Neuron (in vitro differentiated cells): ENCODE results near the gene SELENOS.

Experiments
- H2AFZ ChIP-seq: one replicate; pipeline ENCODE4 v1.6.1; 2013; ENCODE audit warnings: low read depth, mild to moderate bottlenecking, inconsistent platforms, low read length, moderate library complexity
- H3K27me3 ChIP-seq: one replicate; pipeline ENCODE4 v1.6.1; 2013; ENCODE audit warnings: low read length; ENCODE audit not compliant: insufficient read depth
- H3K36me3 ChIP-seq: one replicate; pipeline ENCODE4 v1.6.1; 2013; ENCODE audit warnings: low read length; ENCODE audit not compliant: insufficient read depth
- H3K4me1 ChIP-seq: one replicate; pipeline ENCODE4 v1.6.1; 2013; ENCODE audit warnings: low read length; ENCODE audit not compliant: insufficient read depth
- H3K4me3 ChIP-seq: 2 replicates; pipeline ENCODE4 v1.5.1; 2013; ENCODE audit warnings: mild to moderate bottlenecking, low read length, moderate library complexity
- H3K9me3 ChIP-seq: one replicate; pipeline ENCODE4 v1.6.1; 2013; ENCODE audit warnings: low read length

SELENOS gene, protein sequence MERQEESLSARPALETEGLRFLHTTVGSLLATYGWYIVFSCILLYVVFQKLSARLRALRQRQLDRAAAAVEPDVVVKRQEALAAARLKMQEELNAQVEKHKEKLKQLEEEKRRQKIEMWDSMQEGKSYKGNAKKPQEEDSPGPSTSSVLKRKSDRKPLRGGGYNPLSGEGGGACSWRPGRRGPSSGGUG

DNA sequence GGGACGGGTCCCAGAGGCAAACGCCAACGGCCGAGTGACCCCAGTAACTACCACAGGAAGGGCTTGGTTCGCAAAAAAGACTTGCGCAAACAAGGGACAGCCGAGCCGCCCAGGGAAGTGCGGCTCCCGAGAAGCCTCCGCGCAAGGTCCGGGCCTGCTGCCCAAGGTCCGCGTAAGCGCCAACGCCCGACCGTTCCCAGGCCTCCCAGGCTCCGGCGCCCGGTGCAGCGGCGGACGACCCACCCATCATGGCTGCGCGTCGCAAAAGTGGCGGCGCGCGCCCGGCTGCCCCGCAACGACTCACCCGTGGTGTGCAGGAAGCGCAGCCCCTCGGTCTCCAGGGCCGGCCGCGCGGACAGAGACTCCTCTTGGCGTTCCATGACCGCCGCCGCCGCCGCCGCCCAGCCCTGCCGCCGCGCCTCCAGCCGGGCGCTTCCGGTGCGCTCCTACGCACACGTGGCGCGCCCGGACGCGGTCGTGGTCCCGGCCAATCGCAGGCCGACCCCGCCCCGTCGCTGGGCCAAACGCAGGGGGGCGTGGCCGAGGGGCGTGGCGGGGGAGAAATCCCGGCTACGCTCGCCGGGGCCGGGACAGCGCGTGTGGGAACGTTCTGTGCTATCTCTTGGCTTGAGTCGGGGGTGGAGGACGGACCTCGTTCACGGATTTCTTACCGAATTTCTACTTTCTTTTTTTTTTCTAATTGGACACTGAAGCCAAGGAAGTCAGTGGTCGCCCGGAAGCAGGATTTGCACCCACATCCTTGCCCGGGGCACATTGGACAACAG is at the start of gene SELENOS:
Gene SELENOS (minus strand): TSS at position 448 of the 785 bp plus-strand sequence. CDS start 68 bp downstream, at position 380.
- Histone ChIP-seq H3K27me3 (no peaks in the 10 kb centered on the region), H3K36me3 (peaks cover 48% of the 10 kb centered on the region), H2AFZ (peak within 1 kb of the TSS; percentile 90), H3K4me1 (peaks cover 15% of the 10 kb centered on the region), H3K4me3 (peak within 1 kb of the TSS; percentile 92), H3K9me3 (no peaks in the 10 kb centered on the region)

DNA sequence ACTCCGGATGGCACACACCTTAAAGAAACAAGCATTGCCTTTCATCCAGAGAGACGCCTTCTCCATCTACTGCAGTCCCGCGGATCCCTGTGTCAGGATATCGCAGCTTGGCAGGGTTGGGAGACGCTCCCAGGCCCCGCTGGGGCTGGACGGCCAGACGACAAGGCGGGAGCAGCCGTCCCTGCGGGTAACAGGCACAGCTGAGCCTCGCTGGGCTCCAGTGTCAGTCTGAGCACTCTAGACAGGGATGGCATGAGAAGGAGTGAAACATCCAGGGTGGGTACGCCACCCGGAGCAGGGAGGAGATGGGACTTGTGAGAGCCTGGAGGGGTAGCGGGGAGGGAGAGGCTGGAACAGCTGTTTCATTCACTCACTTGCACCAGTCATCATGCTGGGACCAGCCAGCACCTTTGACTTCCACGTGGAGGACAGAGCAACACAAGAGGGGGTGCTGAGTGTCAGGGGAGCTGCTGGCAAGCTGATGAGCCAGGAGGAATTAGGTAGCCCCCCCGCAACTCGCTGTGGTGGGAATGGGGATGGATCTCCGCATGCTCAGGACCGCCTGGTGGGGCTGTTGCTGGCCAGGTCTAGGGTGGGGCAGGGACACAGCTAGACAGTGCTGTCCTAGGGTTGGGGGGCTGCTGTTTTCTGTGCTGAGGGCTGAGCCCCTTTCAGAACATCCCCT is 49.3 kb upstream of the SELENOS start:
- H3K36me3 ChIP-seq: no peaks in the 10 kb centered on the region
- no peak overlapping the region for H3K4me3 ChIP-seq
- no peaks in the 10 kb centered on the region for H3K4me1 ChIP-seq
- H2AFZ ChIP-seq: no peak overlapping the region
- peaks cover 2% of the 10 kb centered on the region for H3K27me3 ChIP-seq
- H3K9me3 ChIP-seq: no peaks in the 10 kb centered on the region

DNA sequence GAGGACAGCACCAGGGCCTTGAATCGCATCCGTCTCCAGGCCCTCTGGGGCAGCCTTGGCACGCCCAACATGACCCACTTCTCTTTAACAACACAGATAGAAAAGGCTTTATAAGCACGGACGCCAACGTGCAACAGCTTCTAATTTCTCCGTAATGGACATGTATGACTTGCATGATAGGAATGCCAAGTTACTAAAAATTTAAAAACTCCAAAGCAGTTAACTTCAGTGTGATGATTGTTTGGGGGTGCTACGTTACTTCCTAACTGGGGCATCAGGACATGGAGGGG is 48.7 kb upstream of the SELENOS start:
- H3K4me3 ChIP-seq: no peak overlapping the region
- no peaks in the 10 kb centered on the region for H3K36me3 ChIP-seq
- no peaks in the 10 kb centered on the region for H3K27me3 ChIP-seq
- H2AFZ ChIP-seq: no peak overlapping the region
- no peaks in the 10 kb centered on the region for H3K9me3 ChIP-seq
- H3K4me1 ChIP-seq: no peaks in the 10 kb centered on the region

DNA sequence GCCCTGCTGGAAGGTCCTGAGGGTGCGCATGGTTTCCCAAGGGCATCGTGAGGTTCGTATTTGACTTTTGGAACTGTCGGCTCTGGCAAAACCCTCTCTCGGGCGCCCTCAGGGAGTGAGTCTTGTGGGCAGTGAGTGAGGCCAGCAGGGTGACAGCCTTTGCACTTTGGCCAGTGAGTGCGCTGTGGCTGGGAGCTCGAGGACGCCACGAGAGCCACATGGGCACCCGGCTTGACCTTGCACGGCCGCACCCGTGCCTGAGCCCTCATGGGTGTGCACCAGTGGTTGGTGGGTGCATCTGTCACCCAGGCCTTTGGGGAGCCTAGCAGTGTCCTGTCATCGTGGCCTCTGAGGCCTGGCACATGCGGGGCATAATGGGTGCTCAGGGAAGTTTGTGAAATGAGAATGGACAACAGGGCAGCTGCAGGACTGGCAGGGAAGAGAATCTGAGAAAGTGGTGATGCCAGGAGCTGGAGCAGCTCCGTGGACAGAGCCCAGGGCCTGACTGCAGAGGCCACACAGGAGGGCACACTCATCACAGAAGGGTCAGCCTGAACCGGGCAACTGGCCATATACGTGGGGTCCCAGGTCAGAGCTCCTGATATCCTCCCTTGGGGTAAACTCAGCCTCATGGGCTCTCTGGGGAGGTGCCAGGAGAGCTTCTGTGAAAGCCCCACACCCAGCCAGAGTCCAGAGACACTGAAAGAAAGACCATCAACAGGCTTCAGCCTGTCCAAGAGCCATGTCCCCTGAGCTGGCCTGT is 48.2 kb upstream of the SELENOS start:
- Histone ChIP-seq H3K4me3 (no peak overlapping the region), H2AFZ (no peak overlapping the region), H3K4me1 (no peaks in the 10 kb centered on the region), H3K27me3 (no peaks in the 10 kb centered on the region), H3K9me3 (no peaks in the 10 kb centered on the region), H3K36me3 (no peaks in the 10 kb centered on the region)

DNA sequence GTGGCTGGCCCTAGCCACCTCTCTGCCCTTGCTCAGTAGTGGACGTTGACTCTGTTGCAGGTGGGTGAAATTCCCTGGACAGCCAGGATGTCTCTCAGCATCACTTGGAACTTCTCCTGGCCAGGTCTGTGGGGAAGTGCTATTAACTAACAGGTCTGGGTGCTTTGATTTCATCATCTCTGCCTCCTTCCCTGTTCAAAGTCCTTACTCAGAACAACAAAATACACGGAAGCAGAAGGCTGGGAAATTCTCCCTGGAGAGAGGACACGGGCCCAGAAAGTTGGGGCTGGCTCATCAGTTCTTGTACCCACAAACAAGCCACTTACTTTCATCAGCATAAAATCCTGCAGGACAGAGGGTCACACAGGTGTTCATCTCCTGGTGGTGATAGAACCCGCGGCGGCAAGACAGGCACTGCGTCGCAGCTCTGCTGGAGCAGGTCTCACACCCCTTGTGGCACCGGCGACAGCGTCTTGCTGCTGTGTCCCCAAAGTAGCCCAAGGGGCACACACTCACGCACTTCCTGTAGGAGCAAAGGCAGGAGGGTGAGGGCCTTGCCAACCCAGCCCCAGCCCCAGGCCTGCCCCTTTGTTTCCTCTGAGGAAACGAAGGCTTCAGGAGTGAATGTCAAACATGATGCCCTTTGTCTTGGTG is 47.4 kb upstream of the SELENOS start:
- Histone ChIP-seq H2AFZ (no peak overlapping the region), H3K27me3 (no peaks in the 10 kb centered on the region), H3K36me3 (no peaks in the 10 kb centered on the region), H3K4me3 (no peak overlapping the region), H3K4me1 (no peaks in the 10 kb centered on the region), H3K9me3 (no peaks in the 10 kb centered on the region)

DNA sequence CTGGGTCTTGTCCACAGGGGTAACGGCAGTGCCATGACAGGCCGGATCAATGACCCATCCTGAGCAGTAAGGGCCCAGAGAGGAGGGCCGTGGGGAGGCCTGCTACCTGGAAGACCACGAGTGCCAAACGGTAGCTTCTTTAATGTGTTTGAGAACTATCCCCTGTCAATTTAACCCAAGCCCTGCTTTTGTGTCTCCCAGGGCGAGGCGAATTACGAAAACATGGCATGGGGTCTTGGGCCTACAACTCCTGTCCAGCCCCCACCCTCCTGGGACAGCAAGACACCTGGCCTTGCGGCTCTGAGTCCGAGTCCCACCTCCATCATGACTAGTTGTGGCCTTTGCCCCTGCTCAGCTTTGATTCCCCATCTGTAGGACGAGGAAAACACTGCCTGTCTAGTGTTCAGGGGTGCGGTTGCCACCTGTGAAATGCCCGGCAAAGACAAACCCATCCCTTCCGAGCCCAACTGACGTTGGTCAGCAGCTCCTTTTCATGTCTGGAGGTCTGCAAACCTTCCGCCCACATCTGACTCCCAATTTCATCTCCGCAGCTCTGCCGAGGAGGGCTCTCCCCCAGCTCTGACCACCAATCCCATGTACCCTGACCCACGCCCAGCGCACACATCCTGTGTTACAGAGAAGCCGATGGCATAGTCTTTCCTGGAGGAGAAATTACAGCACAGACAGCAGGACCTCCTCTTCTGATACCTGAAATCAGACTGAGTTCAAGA is 46.7 kb upstream of the SELENOS start:
- Histone ChIP-seq H3K4me3 (no peak overlapping the region), H3K4me1 (no peaks in the 10 kb centered on the region), H3K9me3 (no peaks in the 10 kb centered on the region), H3K36me3 (no peaks in the 10 kb centered on the region), H2AFZ (no peak overlapping the region), H3K27me3 (no peaks in the 10 kb centered on the region)

DNA sequence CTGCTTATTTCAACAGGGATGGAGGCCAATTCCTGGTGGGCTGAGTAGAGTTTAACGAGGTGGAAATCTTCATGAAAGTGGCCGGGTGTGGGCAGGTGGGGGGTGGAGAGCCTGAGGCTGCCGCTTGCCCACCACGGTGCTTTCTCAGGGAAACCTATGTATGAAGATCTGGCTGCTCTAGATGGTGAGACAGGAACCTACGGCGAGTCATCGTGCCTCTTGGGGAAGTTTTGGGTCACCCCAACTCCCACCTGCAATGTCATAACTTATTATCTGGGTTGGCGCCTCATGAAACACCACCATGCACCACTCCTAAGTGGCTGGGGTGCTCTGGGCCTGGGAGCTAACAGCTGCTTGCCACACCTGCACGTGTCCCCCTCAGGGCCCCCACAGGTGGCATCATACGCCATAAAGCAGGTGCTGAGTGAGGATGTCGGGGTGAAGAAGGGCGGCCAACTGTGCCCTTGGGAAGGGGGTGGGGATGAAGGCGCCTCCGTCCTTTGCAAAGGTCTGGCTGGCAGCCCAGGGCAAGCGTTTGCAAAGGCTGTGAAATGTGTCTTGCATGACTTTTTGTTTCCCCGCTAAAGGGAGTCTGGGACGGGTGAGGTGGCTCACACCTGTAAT is 45.7 kb upstream of the SELENOS start:
- Histone ChIP-seq H3K27me3 (no peaks in the 10 kb centered on the region), H3K4me1 (no peaks in the 10 kb centered on the region), H3K4me3 (no peak overlapping the region), H3K36me3 (no peaks in the 10 kb centered on the region), H2AFZ (no peak overlapping the region), H3K9me3 (no peaks in the 10 kb centered on the region)

DNA sequence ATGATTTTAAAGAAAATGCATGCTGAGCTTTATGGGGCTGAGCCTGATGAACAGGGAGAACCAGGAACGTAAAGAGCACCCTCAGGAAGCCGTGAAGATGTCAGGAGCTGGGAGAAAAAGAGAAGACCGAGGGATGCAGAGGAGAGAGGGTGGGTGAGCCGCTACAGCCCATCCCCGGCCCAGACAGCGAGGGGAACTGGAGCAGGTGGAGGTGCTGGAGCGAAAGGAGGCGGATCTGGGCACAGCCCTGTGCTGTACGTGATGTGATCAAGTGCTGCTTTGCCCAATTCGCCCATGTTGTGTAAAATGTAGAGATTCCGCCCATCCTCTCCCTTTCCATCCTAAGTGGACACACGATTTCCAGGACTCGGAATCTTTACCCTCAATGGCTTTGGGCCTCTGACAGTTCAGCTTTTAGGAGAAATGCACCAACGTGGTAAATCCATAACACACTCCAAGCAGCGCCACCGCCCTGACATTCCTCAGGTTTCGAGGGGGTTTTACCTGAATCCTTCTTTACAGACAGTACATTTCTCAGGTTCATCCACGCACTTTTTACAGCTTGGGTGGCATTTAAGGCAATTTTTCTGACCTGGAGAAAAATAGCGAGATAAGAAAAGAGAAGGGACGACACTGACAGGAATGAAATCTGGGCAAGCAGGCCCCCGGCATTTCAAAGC is 44.9 kb upstream of the SELENOS start:
- Histone ChIP-seq H3K36me3 (no peaks in the 10 kb centered on the region), H3K4me3 (no peak overlapping the region), H2AFZ (no peak overlapping the region), H3K4me1 (no peaks in the 10 kb centered on the region), H3K27me3 (no peaks in the 10 kb centered on the region), H3K9me3 (no peaks in the 10 kb centered on the region)

DNA sequence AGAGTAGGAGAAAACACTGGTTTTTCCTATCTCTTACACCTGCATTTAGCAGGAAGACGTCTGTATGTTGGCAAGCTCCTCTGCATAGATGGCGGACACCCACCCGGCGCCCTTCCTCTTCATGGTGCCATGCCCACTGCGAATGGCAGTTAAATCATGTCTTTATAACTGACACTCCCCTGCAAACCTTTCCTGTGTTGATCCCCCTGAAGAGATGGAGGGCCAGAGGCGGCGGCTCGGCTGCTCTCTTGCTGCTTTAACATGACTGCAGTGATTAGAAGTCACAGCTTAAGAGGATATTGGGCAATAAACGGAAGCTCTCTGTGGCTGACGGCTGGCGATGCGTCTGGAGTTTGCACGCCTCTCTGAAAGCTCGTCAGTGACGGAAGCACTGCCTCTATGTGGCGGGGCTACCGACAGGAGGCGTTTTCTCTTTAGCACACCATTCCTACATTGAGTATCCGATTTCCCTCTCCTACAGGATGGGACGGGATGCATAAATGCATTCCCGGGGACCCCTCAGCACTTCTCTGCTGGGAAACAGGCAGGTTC is 43.3 kb upstream of the SELENOS start:
- Histone ChIP-seq H3K4me3 (no peak overlapping the region), H2AFZ (no peak overlapping the region), H3K4me1 (no peaks in the 10 kb centered on the region), H3K27me3 (no peaks in the 10 kb centered on the region), H3K36me3 (peaks cover 2% of the 10 kb centered on the region), H3K9me3 (no peaks in the 10 kb centered on the region)

DNA sequence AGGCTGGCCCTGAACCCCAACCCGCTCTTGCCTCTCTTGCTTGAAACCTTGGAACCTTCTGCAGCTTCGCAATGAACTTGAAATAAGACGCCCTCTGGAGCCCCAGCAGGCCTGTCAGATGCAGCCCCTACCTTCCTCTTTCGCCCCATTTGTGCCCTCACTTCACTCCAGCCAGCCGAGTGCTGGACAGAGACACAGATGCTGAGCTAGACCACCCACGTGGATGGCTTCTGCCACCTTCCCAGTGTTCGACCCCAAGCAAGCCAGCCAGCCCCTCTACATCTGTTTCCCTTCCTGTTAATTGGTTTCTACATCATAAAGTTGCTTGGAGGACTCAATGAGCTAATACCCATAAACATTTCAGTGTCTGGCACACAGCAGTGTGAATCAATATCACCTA is 41.6 kb upstream of the SELENOS start:
- Histone ChIP-seq H3K27me3 (no peaks in the 10 kb centered on the region), H3K36me3 (peaks cover 2% of the 10 kb centered on the region), H3K4me1 (no peaks in the 10 kb centered on the region), H2AFZ (no peak overlapping the region), H3K4me3 (no peak overlapping the region), H3K9me3 (no peaks in the 10 kb centered on the region)

DNA sequence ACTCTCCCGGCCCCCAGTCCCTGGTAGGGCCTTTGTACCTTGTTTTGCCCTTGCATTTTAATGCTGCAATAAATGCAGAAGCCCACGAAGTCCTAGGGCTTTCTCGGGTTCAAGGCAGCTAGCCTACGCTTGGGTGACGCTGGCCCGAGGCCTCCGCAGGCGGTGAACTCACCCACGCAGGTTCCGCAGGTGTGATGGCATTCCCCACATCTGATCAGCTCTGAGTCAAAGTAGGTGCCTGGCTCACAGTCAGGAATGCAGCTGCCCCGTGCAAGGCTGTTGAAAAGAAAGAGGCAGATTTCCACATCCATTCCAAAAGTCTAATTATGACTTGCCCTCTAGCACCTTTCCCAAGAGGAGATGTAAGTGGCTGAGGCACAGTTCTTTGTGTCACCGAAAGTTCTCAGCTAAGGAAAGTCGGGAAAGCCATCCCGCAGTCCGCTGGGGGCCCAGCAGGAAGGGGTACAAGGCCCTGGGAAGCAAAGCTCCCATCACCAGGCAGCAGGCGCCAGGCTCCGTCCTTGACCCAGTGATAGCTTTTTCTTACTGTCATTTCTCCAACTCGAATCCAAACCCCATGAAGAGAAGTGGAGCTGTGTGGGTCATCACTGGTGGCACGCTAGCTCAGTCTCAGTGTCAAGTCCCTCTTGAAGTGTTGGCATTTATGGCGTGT is 41.0 kb upstream of the SELENOS start:
- Histone ChIP-seq H3K4me3 (no peak overlapping the region), H2AFZ (no peak overlapping the region), H3K36me3 (peaks cover 2% of the 10 kb centered on the region), H3K4me1 (no peaks in the 10 kb centered on the region), H3K27me3 (no peaks in the 10 kb centered on the region), H3K9me3 (no peaks in the 10 kb centered on the region)
